ENCODE data around the gene IFT43. TPM values are rescaled to one million over a fixed set of nuclear protein-coding genes. Genes with fewer than 3 reads are reported as not detected.
A peak's percentile ranks its signal among the peaks of the same experiment; 100 is the strongest.

Gene IFT43
- polyA plus RNA-seq, 3 donors, result 10.3 to 12.4 (median 10.5) TPM

DNA sequence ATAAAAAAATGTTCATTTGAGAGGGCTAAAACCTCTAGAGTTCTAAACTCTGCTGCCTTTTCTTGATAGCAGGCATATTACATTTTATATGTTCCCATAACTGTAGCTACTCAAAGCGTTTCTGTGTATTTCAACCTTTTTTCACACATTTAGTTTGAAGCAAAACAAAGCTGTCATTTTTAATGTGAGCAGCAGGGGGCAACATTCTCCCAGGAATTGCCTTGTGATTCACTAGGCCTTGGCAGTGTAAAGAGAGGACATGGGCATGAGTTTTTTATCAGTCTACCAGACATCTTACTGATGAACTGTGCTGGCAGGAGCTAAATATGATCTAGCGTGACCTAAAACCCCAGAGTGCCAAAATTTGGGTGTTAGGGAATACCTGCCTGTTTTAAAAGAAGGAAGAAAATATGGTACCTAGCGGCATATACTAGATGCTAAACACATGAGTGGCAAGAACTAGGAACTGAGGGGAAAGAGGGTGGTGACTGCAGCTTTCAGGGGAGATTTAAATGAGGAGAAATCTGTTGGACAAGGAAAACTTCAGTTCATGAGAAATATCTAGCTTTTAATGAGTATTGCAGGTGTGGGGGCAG is 65.3 kb downstream of the IFT43 start:
- H3K36me3 ChIP-seq (replicated peaks in 1 of 2; ENCODE audit: control insufficient read depth in 1 of 2, insufficient read depth in 2 of 2, low read length in 2 of 2), result no peaks in the 10 kb centered on the region

GRCh38 chr14:76051717-76052465 is 66.3 kb downstream of the IFT43 start:
- no peaks in the 10 kb centered on the region for H3K9me3 ChIP-seq (replicated peaks in 1 of 2; ENCODE audit: control insufficient read depth in 1 of 2, insufficient read depth in 1 of 2, low read length in 2 of 2)
- H3K4me2 ChIP-seq (replicated peaks; ENCODE audit: extremely low read depth, low read length, poor library complexity, severe bottlenecking), result no peak overlapping the region
- H3K9ac ChIP-seq (ENCODE audit: insufficient read depth, low read length, poor library complexity, severe bottlenecking), result no peak overlapping the region
- Mint-ChIP-seq H3K4me3 (no peak overlapping the region), H3K27me3 (ENCODE audit: low read depth in 3 of 3) (peaks cover 0 to 4% (median 0%) of the 10 kb centered on the region in 3 donors), H3K4me1 (peaks cover 6% of the 10 kb centered on the region), H3K9me3 (no peaks in the 10 kb centered on the region), H3K36me3 (no peaks in the 10 kb centered on the region), H3K27ac (peak overlapping the region in 1 of 7 donors; percentile 37)
- 89% methylated on average over 3 of the region's 12 CpGs for WGBS (ENCODE audit: insufficient coverage)
- TF ChIP-seq, protein P1, sequence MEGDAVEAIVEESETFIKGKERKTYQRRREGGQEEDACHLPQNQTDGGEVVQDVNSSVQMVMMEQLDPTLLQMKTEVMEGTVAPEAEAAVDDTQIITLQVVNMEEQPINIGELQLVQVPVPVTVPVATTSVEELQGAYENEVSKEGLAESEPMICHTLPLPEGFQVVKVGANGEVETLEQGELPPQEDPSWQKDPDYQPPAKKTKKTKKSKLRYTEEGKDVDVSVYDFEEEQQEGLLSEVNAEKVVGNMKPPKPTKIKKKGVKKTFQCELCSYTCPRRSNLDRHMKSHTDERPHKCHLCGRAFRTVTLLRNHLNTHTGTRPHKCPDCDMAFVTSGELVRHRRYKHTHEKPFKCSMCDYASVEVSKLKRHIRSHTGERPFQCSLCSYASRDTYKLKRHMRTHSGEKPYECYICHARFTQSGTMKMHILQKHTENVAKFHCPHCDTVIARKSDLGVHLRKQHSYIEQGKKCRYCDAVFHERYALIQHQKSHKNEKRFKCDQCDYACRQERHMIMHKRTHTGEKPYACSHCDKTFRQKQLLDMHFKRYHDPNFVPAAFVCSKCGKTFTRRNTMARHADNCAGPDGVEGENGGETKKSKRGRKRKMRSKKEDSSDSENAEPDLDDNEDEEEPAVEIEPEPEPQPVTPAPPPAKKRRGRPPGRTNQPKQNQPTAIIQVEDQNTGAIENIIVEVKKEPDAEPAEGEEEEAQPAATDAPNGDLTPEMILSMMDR (IDR thresholded peaks at IDR 0.05), result no peak
- intact Hi-C loops (cut with micrococcal nuclease), result loop anchor here (1.0 to 10.0 kb wide), 4 partner anchors 300 to 595 kb away; no protein-coding TSS in a partner anchor
- H2AFZ ChIP-seq (ENCODE audit: insufficient read depth, low read depth, low read length, poor library complexity, severe bottlenecking), result no peak overlapping the region
- H3K79me2 ChIP-seq (ENCODE audit: insufficient read depth, low read length), result no peaks in the 10 kb centered on the region
- H3K27ac ChIP-seq (ENCODE audit: low read depth in 1 of 2, low read length in 2 of 2), result no peak overlapping the region
- no peaks in the 10 kb centered on the region for H3K36me3 ChIP-seq (replicated peaks in 1 of 2; ENCODE audit: control insufficient read depth in 1 of 2, insufficient read depth in 2 of 2, low read length in 2 of 2)
- H3K4me3 ChIP-seq (replicated peaks in 1 of 3; ENCODE audit: low read depth in 2 of 3, low read length in 3 of 3), result no peak overlapping the region
- no peaks in the 10 kb centered on the region for H4K20me1 ChIP-seq (ENCODE audit: insufficient read depth, low read length)
- H3K27me3 ChIP-seq (ENCODE audit: control insufficient read depth in 2 of 2, insufficient read depth in 2 of 2, low read length in 2 of 2), result no peaks in the 10 kb centered on the region
- H3K4me1 ChIP-seq (ENCODE audit: control insufficient read depth in 1 of 2, insufficient read depth in 2 of 2, low read length in 2 of 2), result peaks cover 3 to 5% of the 10 kb centered on the region in 2 donors
- DNase-seq, result no peak

More for the DNA sequence above, 65.3 kb downstream of the IFT43 start:
- intact Hi-C loops (cut with micrococcal nuclease), result loop anchor here (1.0 to 10.0 kb wide), 4 partner anchors 301 to 596 kb away; no protein-coding TSS in a partner anchor
- TF ChIP-seq, protein P1 (IDR thresholded peaks at IDR 0.05), result peak; percentile 83
- no peak overlapping the region for H3K9ac ChIP-seq (ENCODE audit: insufficient read depth, low read length, poor library complexity, severe bottlenecking)
- Mint-ChIP-seq H3K36me3 (no peaks in the 10 kb centered on the region), H3K27ac (no peak overlapping the region), H3K27me3 (ENCODE audit: low read depth in 3 of 3) (peaks cover 0 to 4% (median 0%) of the 10 kb centered on the region in 3 donors), H3K9me3 (no peaks in the 10 kb centered on the region), H3K4me1 (peaks cover 6% of the 10 kb centered on the region), H3K4me3 (no peak overlapping the region)
- no peaks in the 10 kb centered on the region for H3K27me3 ChIP-seq (ENCODE audit: control insufficient read depth in 2 of 2, insufficient read depth in 2 of 2, low read length in 2 of 2)
- DNase-seq, result peak; percentile 19 to 47 (median 42)
- no peak overlapping the region for H3K4me3 ChIP-seq (replicated peaks in 1 of 3; ENCODE audit: low read depth in 2 of 3, low read length in 3 of 3)
- H3K79me2 ChIP-seq (ENCODE audit: insufficient read depth, low read length), result no peaks in the 10 kb centered on the region
- no peak overlapping the region for H2AFZ ChIP-seq (ENCODE audit: insufficient read depth, low read depth, low read length, poor library complexity, severe bottlenecking)
- H3K4me1 ChIP-seq (ENCODE audit: control insufficient read depth in 1 of 2, insufficient read depth in 2 of 2, low read length in 2 of 2), result peaks cover 3 to 5% of the 10 kb centered on the region in 2 donors
- no peak overlapping the region for H3K4me2 ChIP-seq (replicated peaks; ENCODE audit: extremely low read depth, low read length, poor library complexity, severe bottlenecking)
- 100% methylated on average over 1 of the region's 3 CpGs for WGBS (ENCODE audit: insufficient coverage)
- no peaks in the 10 kb centered on the region for H3K9me3 ChIP-seq (replicated peaks in 1 of 2; ENCODE audit: control insufficient read depth in 1 of 2, insufficient read depth in 1 of 2, low read length in 2 of 2)
- no peak overlapping the region for H3K27ac ChIP-seq (ENCODE audit: low read depth in 1 of 2, low read length in 2 of 2)
- H4K20me1 ChIP-seq (ENCODE audit: insufficient read depth, low read length), result no peaks in the 10 kb centered on the region
